Activated CD4-positive, alpha-beta T cell treated with anti-CD3 and anti-CD28 coated beads, Interleukin-2, Interleukin-6, amounts not matched to agents 100 ng/mL and 50 ng/mL, durations not matched to agents 16 hours and 8 hours (primary cell): ENCODE measurements around the gene HOXD13.
A peak's percentile ranks its signal among the peaks of the same experiment; 100 is the strongest.

ENCODE experiments used
- DNase-seq: peaks from one replicate; pipeline ENCODE4 v3.0.0-alpha.2; 2020

Gene HOXD13

DNA sequence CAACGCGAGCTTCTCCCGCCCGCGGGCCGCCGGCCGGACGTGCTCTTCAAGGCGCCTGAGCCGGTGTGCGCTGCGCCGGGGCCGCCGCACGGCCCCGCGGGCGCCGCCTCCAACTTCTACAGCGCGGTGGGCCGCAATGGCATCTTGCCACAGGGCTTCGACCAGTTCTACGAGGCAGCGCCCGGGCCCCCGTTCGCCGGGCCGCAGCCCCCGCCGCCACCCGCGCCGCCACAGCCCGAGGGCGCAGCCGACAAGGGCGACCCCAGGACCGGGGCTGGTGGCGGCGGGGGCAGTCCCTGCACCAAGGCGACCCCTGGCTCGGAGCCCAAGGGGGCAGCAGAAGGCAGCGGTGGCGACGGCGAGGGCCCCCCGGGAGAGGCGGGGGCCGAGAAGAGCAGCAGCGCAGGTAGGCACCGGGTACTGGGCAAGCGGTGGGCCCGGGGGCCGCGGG lies 15.2 kb downstream of the HOXD13 start:
- no peak for DNase-seq

DNA sequence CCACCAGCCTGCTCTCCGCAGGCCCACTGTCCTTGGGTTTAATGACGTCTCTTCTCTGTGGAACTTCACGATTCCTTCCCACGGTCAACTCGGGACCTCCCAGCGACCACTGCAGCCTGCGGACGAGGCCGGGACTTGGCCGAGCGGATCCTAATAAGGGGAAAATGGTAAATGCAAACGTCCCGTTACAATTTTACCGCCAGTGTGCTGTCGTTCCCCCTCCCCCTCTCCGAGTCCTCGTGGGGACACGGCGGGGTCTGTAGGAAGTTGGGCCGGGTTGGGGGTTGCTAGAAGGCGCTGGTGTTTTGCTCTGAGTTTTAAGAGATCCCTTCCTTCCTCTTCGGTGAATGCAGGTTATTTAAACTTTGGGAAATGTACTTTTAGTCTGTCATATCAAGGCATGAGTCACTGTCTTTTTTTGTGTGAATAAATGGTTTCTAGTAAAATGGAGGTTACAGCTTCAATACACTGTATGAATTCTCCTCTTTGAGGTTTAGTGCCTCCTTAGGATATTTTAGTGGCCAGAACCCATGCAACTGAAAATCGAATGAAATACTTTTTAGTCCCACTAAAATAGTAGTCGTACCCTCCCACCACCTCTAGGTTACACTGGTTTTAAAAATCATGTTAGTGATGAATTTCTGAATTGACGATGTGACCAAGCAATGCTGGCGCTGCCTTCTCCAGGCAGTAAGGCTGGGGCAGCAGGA lies 16.8 kb downstream of the HOXD13 start:
- DNase-seq, result no peak

GRCh38 chr2:176109946-176110345 lies 17.4 kb downstream of the HOXD13 start:
- no peak for DNase-seq

GRCh38 chr2:176110415-176111308 lies 18.1 kb downstream of the HOXD13 start:
- DNase-seq, result no peak

GRCh38 chr2:176111309-176111663 lies 18.8 kb downstream of the HOXD13 start:
- DNase-seq, result peak; percentile 47

GRCh38 chr2:176111846-176112374 lies 19.4 kb downstream of the HOXD13 start:
- DNase-seq, result no peak

DNA sequence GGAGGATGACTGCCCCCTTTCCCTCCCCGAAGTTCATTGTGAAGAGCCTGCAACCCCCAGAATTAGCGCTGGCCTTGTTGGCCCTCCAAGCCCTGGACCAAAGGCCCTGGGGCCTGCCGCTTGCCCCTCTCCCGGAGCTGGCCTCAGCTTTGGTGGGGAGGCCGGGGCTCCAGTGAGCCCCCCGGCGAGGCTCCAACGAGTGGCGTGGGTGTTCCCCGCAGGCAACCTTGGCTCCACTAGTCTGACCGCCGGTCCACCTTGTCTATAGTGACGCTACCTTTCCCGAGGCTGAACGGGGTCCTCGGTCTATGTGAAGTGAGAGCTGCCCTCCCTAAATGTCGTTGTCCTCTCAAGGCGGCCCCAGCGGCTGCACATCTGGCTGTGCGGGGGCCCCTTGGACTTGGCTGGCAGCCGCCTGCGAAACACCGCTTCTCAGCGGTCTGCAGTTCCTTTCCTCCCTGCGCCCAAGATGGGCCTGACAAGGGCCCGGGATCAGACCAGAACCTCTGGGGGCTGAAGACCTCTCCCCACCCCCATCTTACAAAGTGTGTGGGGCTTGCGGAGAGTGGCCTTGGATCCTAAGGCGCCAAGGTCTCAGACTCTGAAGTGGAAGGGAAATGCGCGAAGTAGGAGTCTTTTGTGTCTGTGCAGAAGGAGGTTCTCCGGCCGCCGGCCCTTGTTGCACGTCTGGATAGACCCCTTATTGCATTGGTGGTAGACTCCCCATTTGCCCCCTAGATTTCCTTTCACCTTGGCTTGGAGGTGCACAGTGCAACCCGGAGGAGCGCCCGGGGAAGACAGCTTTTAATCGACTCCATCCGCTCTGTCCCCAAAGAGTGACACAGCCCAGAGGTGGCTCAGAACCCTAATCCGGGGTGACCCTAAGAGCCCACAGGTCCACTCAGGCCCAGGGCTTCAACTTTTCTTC lies 20.1 kb downstream of the HOXD13 start:
- DNase-seq, result no peak

DNA sequence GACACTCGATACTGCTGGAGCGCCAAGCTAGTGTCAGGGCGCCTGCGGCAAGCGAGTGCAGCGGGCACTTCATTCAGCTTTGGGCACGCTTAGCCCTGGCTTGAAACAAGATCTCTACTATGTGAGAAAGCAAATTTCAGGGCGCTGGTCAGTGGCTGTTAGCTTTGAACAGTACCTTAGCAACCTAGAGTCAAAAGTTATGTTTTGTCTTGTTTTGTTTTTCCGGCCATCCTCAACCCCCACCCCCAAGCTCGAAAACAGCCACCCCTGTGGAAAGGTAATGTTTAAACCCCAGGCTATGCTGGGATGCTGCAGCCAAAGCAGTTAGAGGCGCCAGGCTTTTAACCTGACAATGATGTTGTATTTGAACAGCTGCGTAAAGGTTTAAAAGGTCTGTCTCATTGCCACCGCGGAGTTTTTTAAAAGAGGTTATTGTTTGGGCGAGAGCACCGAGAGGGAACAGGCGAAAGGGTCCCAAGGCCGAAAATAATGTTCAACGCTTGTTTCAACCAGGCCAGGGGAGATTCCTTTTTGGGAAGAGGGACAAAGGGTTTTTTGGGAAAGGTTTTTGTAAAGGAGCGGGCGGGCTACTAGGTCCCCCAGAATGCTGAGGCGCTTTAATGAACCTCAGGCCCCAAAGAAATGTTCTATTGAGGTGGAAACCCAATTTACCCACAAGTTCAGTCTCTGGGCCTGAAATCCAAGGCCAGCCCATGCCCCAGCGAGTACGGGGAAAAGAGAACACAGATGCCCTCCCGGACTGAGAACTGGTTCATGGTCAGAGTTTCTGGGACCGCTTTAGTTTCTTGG lies 21.8 kb downstream of the HOXD13 start:
- no peak for DNase-seq

DNA sequence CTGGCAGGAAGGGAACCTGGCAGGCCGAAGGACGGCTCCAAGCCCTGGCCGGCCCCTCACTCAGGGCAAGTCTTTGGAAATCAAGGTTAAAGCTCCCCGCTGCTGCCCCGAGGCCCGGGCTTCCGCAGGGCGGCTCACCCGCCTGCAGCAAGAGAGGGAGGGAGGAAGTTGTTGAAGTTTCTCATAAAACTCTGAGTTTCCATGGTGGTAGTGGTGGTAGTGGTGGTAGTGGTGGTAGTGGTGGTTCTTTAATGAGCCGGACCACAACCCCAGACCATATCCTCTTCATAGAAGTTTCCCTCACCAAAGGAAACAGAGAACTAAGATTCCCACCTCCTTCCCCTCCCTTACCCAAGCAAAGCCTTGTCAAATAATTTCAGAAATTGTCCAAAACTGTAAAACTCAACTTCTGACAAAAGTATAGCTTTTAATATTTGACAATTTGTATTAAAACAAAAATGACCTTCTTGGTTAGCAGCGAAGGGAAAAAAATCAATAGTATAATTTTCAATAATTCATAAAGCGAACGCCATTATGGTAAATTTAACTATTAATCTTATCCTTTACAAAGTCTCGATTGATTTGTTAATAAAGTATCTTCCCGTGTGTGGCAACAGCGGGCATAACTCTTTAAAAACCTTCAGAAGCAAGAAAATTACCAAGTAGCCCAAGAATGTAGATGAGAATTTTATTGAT lies 22.6 kb downstream of the HOXD13 start:
- DNase-seq, result no peak

- no peak for DNase-seq
Observed at GRCh38 chr2:176115883-176116813, 23.6 kb downstream of the HOXD13 start, which contains the start of gene HOXD10. TSS of gene HOXD10 (plus strand) at chr2:176116778. CDS start at chr2:176116834, 56 bp downstream.

DNA sequence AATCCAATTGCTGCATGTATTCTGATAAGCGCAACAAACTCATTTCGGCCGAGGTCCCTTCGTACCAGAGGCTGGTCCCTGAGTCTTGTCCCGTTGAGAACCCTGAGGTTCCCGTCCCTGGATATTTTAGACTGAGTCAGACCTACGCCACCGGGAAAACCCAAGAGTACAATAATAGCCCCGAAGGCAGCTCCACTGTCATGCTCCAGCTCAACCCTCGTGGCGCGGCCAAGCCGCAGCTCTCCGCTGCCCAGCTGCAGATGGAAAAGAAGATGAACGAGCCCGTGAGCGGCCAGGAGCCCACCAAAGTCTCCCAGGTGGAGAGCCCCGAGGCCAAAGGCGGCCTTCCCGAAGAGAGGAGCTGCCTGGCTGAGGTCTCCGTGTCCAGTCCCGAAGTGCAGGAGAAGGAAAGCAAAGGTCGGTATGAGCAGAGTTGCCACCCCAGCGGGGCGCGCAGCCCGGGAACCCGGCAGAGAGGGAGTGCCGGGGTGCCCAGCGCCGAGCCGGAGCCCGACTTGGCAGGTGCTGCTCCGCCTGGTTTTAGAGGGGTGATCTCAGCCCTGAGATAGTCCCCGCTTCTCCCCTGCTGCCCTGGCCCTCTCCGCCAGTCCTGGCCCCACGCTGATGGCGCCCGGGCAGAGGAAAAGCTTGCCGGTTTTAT lies 24.8 kb downstream of the HOXD13 start:
- DNase-seq, result no peak

- no peak for DNase-seq
Observed at GRCh38 chr2:176117823-176118371, 25.4 kb downstream of the HOXD13 start.

- peak; percentile 28 for DNase-seq
Observed at GRCh38 chr2:176118601-176119339, 26.2 kb downstream of the HOXD13 start.

- DNase-seq, result no peak
Observed at GRCh38 chr2:176120364-176121189, 28.1 kb downstream of the HOXD13 start.

DNA sequence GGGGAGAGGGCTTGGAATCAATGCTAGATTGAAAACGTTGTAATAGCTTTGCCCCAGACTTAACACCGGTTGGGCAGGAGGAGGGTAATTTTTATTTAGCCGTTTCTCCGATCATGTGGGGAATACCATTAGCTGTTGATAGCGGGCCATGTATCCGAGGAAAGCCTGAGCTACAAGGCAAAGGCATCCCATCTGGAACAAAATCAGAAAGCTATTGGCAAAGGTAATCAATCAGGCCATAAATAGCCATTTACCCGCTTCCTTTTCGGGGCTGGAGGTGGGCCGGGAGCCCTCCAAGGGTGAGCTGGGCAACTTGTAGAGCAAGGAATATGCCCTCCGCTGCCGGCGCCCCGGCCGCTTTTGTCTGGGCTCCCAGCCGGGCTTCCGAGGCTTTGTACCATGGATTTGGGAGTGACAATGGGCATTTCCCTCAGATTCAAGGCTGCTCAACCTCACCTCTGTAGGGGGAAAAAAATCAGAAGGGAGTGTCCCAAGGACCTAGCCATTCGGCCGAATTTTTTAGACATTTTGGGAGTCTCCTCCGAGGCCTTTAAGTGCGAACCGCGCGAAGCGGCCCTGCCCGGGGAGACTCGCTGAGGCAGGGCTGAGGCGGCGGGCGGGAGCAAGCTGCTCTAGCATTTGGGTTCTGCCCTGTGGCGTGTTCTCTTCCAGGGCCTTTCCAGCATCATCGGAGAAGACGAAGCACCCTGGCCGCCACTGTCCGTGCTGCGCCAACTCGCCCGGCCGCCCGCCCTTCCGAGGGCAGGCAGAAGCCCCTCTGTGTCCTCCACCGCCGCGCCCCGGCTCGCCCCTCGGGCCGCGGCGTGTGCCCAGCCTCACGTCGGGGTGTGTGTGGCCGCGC lies 28.9 kb downstream of the HOXD13 start:
- DNase-seq, result no peak

GRCh38 chr2:176122052-176122682 lies 29.6 kb downstream of the HOXD13 start:
- no peak for DNase-seq
